Activated naive CD4-positive, alpha-beta T cell treated with anti-CD3 and anti-CD28 coated beads for 36 hours (primary cell): Measurements from ENCODE around the gene LAYN. TPM values are rescaled to one million over a fixed set of nuclear protein-coding genes. Genes with fewer than 3 reads are reported as not detected.

ENCODE experiments used
- CTCF ChIA-PET: fragments of 350-600 bp; sonication (Branson Sonifier 250); formaldehyde crosslinking; loops from one replicate; lab custom pipeline; 2021; ENCODE audit warnings: antibody characterized with exemption; lab: Charles Lee
- DNase-seq: peaks from one replicate; pipeline ENCODE4 v3.0.0-alpha.2; 2020
- H3K27ac Mint-ChIP-seq: one replicate; pipeline ENCODE4 v1.8.0; 2021; ENCODE audit warnings: mild to moderate bottlenecking, mixed read lengths
- H3K27me3 Mint-ChIP-seq: one replicate; pipeline ENCODE4 v1.8.0; 2021; ENCODE audit warnings: low read depth, mixed read lengths
- H3K36me3 Mint-ChIP-seq: one replicate; pipeline ENCODE4 v1.8.0; 2021; ENCODE audit warnings: low read depth, mixed read lengths
- H3K4me1 Mint-ChIP-seq: one replicate; pipeline ENCODE4 v1.8.0; 2021; ENCODE audit warnings: low read depth, mixed read lengths
- H3K4me3 Mint-ChIP-seq: one replicate; pipeline ENCODE4 v1.8.0; 2021; ENCODE audit warnings: mild to moderate bottlenecking, moderate library complexity, mixed read lengths
- H3K9me3 Mint-ChIP-seq: one replicate; pipeline ENCODE4 v1.8.0; 2021; ENCODE audit warnings: mixed read lengths
- intact Hi-C: fragments of 100-400 bp; cut with micrococcal nuclease; formaldehyde crosslinking; loops from one replicate; pipeline ENCODE4 v1.15.1; 2023
- microRNA-seq: library from miRNA; unstranded; fragments of <30 nt; microRNA quantifications from one replicate; pipeline ENCODE4 v1.2.0, GENCODE V29; 2022; ENCODE audit warnings: borderline microRNAs expressed, borderline replicate concordance
- total RNA-seq, 2 experiments: library from RNA; stranded (reverse); gene quantifications; one replicate each; pipeline ENCODE4 v1.2.3, GENCODE V29; 2021

LAYN gene
- total RNA-seq, 2 experiments from 2014 or later: 3.5 to 4.1 TPM

DNA sequence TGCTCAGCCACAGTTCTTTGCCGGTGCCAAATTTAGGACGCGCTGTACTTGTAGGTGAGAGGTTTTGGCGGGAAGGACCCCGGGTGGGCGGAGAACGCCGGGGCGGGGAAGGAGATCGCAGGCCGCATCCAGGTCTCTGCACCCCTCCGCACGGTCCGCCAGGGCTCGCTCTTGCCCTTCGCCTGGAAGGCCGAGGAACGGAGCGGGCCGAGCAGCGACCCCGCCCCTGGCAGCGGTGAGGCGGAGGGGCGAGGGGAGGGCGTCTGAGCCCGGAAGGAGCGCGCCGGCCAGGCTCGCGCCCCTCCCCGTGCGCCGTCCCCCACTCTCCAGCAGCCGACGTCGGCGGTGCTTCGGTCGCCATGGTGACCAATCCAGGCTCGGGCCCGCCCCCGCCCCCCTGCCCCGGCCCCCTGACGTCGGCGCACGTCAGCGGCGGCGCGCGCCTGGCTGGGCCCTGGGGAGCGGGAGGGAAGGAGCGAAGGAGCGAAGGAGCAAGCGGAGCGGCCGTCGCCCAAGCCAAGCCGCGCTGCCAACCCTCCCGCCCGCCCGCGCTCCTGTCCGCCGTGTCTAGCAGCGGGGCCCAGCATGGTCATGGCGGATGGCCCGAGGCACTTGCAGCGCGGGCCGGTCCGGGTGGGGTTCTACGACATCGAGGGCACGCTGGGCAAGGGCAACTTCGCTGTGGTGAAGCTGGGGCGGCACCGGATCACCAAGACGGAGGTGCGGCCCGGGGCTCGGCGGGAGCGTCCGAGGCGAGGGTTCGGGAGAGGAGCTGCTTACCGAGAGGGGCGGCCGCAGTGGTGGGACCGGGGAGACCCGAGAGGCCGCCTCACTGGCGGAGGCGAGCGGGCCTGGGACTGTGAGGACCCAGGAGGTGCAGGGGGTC lies 61.7 kb downstream of the LAYN start, which contains the start of gene SIK2:
SIK2 (plus strand) TSS at position 471 of the 886 bp plus-strand sequence; CDS start at position 586, 115 bp downstream.
- CTCF ChIA-PET: interaction anchor here (1.2 to 3.0 kb wide), 4 partner anchors 150 to 177 kb away, joined by 3 to 19 read pairs (median 14); no protein-coding TSS in a partner anchor
- intact Hi-C loops: loop anchor here (1.0 to 10.0 kb wide), 13 partner anchors 37 to 678 kb away; partner anchors contain the start of genes CFAP68, DLAT, FDXACB1 and POU2AF1
- Mint-ChIP-seq H3K36me3 (no peaks in the 10 kb centered on the region), H3K27me3 (no peaks in the 10 kb centered on the region), H3K27ac (peak within 1 kb of the TSS; percentile 83), H3K4me1 (peaks cover 24% of the 10 kb centered on the region), H3K9me3 (no peaks in the 10 kb centered on the region), H3K4me3 (peak within 1 kb of the TSS; percentile 78)
- peak; percentile 91 for DNase-seq

DNA sequence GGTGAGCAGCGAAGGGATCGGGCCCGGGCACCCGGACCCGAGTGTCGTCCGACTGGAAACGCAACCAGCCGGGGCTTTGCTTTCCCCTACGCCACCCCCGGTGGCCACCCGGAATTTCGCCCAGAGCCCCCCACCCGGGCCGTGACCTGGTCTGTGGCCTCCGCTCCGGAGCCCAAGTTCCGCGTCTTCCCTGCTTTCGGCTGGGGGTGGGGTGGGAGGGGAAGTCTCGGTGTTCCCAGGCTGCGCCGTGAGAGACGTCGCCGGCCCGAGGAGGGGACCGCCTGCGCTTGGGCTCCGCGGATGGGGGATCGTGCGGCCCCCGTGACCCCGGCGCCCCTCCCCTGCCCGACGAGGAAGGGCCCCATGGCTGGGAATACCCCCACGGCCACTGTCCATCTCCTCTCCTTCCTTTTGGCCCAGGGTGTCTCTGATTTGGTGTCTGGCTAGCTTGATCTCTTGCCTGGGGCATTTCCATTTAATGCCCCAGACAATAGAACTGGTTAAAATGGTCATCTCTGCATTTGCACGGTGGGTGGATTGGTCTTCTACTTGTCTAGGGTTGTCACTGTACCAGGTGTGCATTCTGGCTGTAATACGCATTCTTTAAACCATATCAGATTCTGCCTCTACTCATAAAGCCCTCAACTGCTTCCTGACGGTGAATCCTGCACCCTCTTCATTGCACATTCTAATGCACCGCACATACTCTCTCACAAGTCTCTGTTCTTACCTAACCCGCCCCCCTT lies 62.5 kb downstream of the LAYN start:
- Mint-ChIP-seq H3K4me3 (peak overlapping the region; percentile 78), H3K27ac (peak overlapping the region; percentile 15), H3K27me3 (no peaks in the 10 kb centered on the region), H3K4me1 (peaks cover 24% of the 10 kb centered on the region), H3K36me3 (no peaks in the 10 kb centered on the region), H3K9me3 (no peaks in the 10 kb centered on the region)
- CTCF ChIA-PET: interaction anchor here (1.2 to 3.0 kb wide), 5 partner anchors 21 to 176 kb away, joined by 3 to 19 read pairs (median 13); no protein-coding TSS in a partner anchor
- intact Hi-C loops: loop anchor here (1.0 to 10.0 kb wide), 13 partner anchors 38 to 677 kb away; partner anchors contain the start of genes CFAP68, DLAT, FDXACB1 and POU2AF1
- peak; percentile 25 for DNase-seq

GRCh38 chr11:111603611-111604130 lies 63.2 kb downstream of the LAYN start:
- H3K4me1 Mint-ChIP-seq: peaks cover 23% of the 10 kb centered on the region
- H3K4me3 Mint-ChIP-seq: peak overlapping the region; percentile 78
- H3K27me3 Mint-ChIP-seq: no peaks in the 10 kb centered on the region
- no peaks in the 10 kb centered on the region for H3K9me3 Mint-ChIP-seq
- CTCF ChIA-PET: interaction anchor here (0.6 to 3.0 kb wide), 19 partner anchors 9 to 602 kb away, joined by 3 to 19 read pairs (median 5); partner anchors contain the start of gene PPP2R1B
- intact Hi-C loops: loop anchor here (1.0 to 10.0 kb wide), 6 partner anchors 226 to 481 kb away; partner anchors contain the start of genes DLAT, POU2AF1, SDHD and TIMM8B
- DNase-seq: no peak
- no peak overlapping the region for H3K27ac Mint-ChIP-seq
- no peaks in the 10 kb centered on the region for H3K36me3 Mint-ChIP-seq

- Mint-ChIP-seq H3K4me1 (peaks cover 22% of the 10 kb centered on the region), H3K27ac (no peak overlapping the region), H3K4me3 (no peak overlapping the region), H3K36me3 (no peaks in the 10 kb centered on the region), H3K9me3 (no peaks in the 10 kb centered on the region), H3K27me3 (no peaks in the 10 kb centered on the region)
- intact Hi-C loops: loop anchor here (1.0 to 10.0 kb wide), 4 partner anchors 227 to 480 kb away; partner anchors contain the start of genes DLAT, POU2AF1, SDHD and TIMM8B
- no peak for DNase-seq
- CTCF ChIA-PET: interaction anchor here (0.6 to 3.0 kb wide), 20 partner anchors 8 to 601 kb away, joined by 3 to 15 read pairs (median 4); partner anchors contain the start of gene PPP2R1B
Measured at GRCh38 chr11:111604392-111605009, 64.0 kb downstream of the LAYN start.

- no peaks in the 10 kb centered on the region for H3K27me3 Mint-ChIP-seq
- no peaks in the 10 kb centered on the region for H3K9me3 Mint-ChIP-seq
- H3K4me3 Mint-ChIP-seq: no peak overlapping the region
- H3K36me3 Mint-ChIP-seq: no peaks in the 10 kb centered on the region
- intact Hi-C loops: loop anchor here (10.0 kb wide), 2 partner anchors 419 to 479 kb away; partner anchors contain the start of genes DLAT, SDHD and TIMM8B
- H3K27ac Mint-ChIP-seq: no peak overlapping the region
- CTCF ChIA-PET: interaction anchor here (0.7 kb wide), 2 partner anchors 67 to 171 kb away, joined by 3 read pairs; no protein-coding TSS in a partner anchor
- no peak for DNase-seq
- H3K4me1 Mint-ChIP-seq: peaks cover 22% of the 10 kb centered on the region
Measured at GRCh38 chr11:111605681-111606080, 65.2 kb downstream of the LAYN start.

DNA sequence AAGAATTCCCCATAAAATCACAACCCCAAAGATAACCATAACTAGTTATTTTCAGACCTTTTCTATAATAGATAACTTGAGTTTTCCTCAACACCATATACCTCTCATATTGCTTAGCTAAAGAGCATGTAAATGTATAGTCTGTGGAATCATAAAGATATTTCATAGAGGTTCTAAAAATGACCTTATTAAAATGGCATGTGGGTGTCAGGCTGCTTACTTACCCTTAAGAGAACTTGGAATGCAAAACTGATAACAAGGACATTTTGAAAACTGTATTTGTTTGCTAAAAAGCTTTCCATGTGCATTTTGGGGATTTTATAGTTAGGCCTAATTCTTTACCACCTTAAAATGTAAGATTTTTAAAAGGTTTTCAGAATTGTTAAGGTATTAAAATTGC lies 66.5 kb downstream of the LAYN start:
- Mint-ChIP-seq H3K36me3 (no peaks in the 10 kb centered on the region), H3K4me3 (no peak overlapping the region), H3K9me3 (no peaks in the 10 kb centered on the region), H3K27ac (no peak overlapping the region), H3K27me3 (no peaks in the 10 kb centered on the region), H3K4me1 (peaks cover 21% of the 10 kb centered on the region)
- DNase-seq: no peak
- intact Hi-C loops: loop anchor here (10.0 kb wide), 2 partner anchors 418 to 478 kb away; partner anchors contain the start of genes DLAT, SDHD and TIMM8B
- CTCF ChIA-PET: no interaction called here

DNA sequence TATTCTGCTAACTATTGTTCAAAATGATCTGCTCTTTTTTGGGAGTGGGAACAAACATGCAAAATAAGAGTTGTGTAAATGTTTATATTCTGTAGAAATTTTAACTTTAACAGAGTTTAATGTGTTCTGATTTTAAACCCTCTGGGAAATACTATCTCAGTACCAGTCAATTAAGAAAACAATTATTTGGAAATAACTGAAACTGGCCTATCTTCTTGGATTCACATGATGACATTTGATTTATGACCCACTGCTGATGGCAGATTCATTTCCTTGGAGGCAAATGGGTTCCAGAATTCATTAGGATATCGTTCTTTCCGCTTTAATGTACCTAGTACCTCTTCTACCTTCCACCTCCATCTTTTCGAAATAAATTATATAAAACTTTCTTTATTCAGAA lies 67.2 kb downstream of the LAYN start:
- intact Hi-C loops: loop anchor here (10.0 kb wide), 2 partner anchors 417 to 477 kb away; partner anchors contain the start of genes DLAT, SDHD and TIMM8B
- Mint-ChIP-seq H3K4me1 (peaks cover 26% of the 10 kb centered on the region), H3K36me3 (no peaks in the 10 kb centered on the region), H3K9me3 (no peaks in the 10 kb centered on the region), H3K27ac (no peak overlapping the region), H3K27me3 (no peaks in the 10 kb centered on the region), H3K4me3 (no peak overlapping the region)
- CTCF ChIA-PET: no interaction called here
- DNase-seq: no peak

Small RNA genes within 50 kb of the gene (microRNA-seq; reads per million reads assigned to microRNA genes)
- gene MIR34B: 2.7 reads per million
- 37.3 reads per million, percentile 46 among the genes with 10 or more reads in this experiment for gene MIR34C

Other genes starting within 250 kb of the LAYN start
- not detected for gene POU2AF3, start 242.2 kb upstream of the LAYN start, total RNA-seq
- under 1 TPM; 0.48 to 0.62 TPM for gene POU2AF1, start 161.4 kb upstream of the LAYN start, total RNA-seq
- not detected for gene BTG4, start 28.3 kb upstream of the LAYN start, total RNA-seq
- not detected for gene HOATZ, start 25.9 kb upstream of the LAYN start, total RNA-seq
- 1 to 10 TPM; 3.5 to 3.8 TPM for gene SIK2, start 61.7 kb downstream of the LAYN start, total RNA-seq
- gene PPP2R1B, start 225.7 kb downstream of the LAYN start, total RNA-seq: 10 to 100 TPM; 36.7 to 43.8 TPM